A172 (cell line): ENCODE data around the gene GNLY. TPM values are rescaled to one million over a fixed set of nuclear protein-coding genes. Genes with fewer than 3 reads are reported as not detected.

Experiments
- DNase-seq: peaks from one replicate; pipeline ENCODE4 v3.0.0-alpha.2; 2015; ENCODE audit warnings: low spot score
- total RNA-seq: library from RNA; depleted of rRNA; stranded (reverse); fragments of >200 nt; shearing (Covaris generic); gene quantifications from 2 replicates; pipeline ENCODE4 v1.2.3, GENCODE V29; 2014

Gene GNLY
- total RNA-seq, 1 experiment from 2014 or later, result not detected

GRCh38 chr2:85727798-85728197 is 33.6 kb downstream of the GNLY start:
- DNase-seq, result no peak

GRCh38 chr2:85728342-85728741 is 34.2 kb downstream of the GNLY start:
- DNase-seq, result no peak

GRCh38 chr2:85728883-85729824 is 35.0 kb downstream of the GNLY start:
- peak; percentile 71 for DNase-seq

GRCh38 chr2:85729825-85730510 is 35.8 kb downstream of the GNLY start:
- no peak for DNase-seq

GRCh38 chr2:85730686-85731230 is 36.6 kb downstream of the GNLY start:
- DNase-seq, result no peak

GRCh38 chr2:85731606-85732005 is 37.4 kb downstream of the GNLY start:
- no peak for DNase-seq

GRCh38 chr2:85732467-85733120 is 38.4 kb downstream of the GNLY start:
- DNase-seq, result no peak

- no peak for DNase-seq
Measured at GRCh38 chr2:85733121-85733960, 39.2 kb downstream of the GNLY start.

GRCh38 chr2:85734015-85734414 is 39.9 kb downstream of the GNLY start:
- no peak for DNase-seq

- DNase-seq, result peak; percentile 26
Measured at GRCh38 chr2:85734942-85735608, 40.9 kb downstream of the GNLY start.

GRCh38 chr2:85735691-85736090 is 41.5 kb downstream of the GNLY start:
- DNase-seq, result no peak

GRCh38 chr2:85736456-85737355 is 42.5 kb downstream of the GNLY start:
- DNase-seq, result no peak

- DNase-seq, result peak; percentile 84
Measured at GRCh38 chr2:85737481-85737880, 43.3 kb downstream of the GNLY start.

GRCh38 chr2:85737961-85738360 is 43.8 kb downstream of the GNLY start:
- DNase-seq, result no peak

GRCh38 chr2:85740193-85740592 is 46.0 kb downstream of the GNLY start:
- no peak for DNase-seq

- DNase-seq, result no peak
Measured at GRCh38 chr2:85741211-85741832, 47.2 kb downstream of the GNLY start.

- no peak for DNase-seq
Measured at GRCh38 chr2:85741833-85742455, 47.8 kb downstream of the GNLY start.

GRCh38 chr2:85743304-85743978 is 49.3 kb downstream of the GNLY start:
- no peak for DNase-seq
